Rectal smooth muscle tissue (tissue), 1 donor: ENCODE data around the gene DCLK1.

Experiments used
- H3K27ac ChIP-seq: one replicate; pipeline ENCODE4 v1.7.0; 2013; ENCODE audit warnings: low read depth, low read length, inconsistent platforms
- H3K27me3 ChIP-seq: one replicate; pipeline ENCODE4 v1.7.0; 2013; ENCODE audit warnings: low read length; ENCODE audit not compliant: control insufficient read depth, insufficient read depth
- H3K36me3 ChIP-seq: one replicate; pipeline ENCODE4 v1.7.0; 2013; ENCODE audit warnings: low read length; ENCODE audit not compliant: control insufficient read depth, insufficient read depth
- H3K4me1 ChIP-seq: one replicate; pipeline ENCODE4 v1.7.0; 2013; ENCODE audit warnings: low read length; ENCODE audit not compliant: control insufficient read depth, insufficient read depth
- H3K4me3 ChIP-seq: one replicate; pipeline ENCODE4 v1.7.0; 2013; ENCODE audit warnings: low read length
- H3K9ac ChIP-seq: one replicate; pipeline ENCODE4 v1.7.0; 2013; ENCODE audit warnings: low read length

DCLK1 gene

DNA sequence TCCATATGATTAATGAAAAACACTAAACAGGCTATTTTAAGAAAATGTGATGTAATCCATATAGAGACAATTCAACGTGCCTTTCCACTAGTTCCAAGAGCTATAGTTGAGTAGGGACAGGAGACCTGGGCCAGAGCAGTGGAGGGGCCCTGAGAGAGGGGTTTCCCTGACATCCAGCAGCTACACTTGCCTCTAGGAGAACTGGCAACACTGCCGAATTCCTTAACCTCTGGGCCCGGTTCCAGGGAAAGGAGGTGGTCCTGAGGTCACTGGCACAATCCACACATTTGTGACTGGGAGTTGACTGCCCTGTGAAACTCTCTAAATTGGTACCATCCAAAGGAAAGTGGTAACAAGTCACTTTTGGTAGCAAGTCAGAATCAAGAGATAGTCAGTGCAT lies 264.4 kb downstream of the DCLK1 start:
- Histone ChIP-seq H3K9ac (no peak overlapping the region), H3K27ac (no peak overlapping the region), H3K4me1 (peaks cover 2% of the 10 kb centered on the region)

GRCh38 chr13:35865341-35866240 lies 265.6 kb downstream of the DCLK1 start:
- Histone ChIP-seq H3K4me3 (no peak overlapping the region), H3K27me3 (no peaks in the 10 kb centered on the region), H3K36me3 (no peaks in the 10 kb centered on the region), H3K27ac (no peak overlapping the region), H3K9ac (no peak overlapping the region), H3K4me1 (peaks cover 2% of the 10 kb centered on the region)

More for the DNA sequence above, 264.4 kb downstream of the DCLK1 start:
- Histone ChIP-seq H3K4me3 (no peak overlapping the region), H3K27me3 (no peaks in the 10 kb centered on the region), H3K36me3 (no peaks in the 10 kb centered on the region)

- no peaks in the 10 kb centered on the region for H3K36me3 ChIP-seq
- no peak overlapping the region for H3K4me3 ChIP-seq
- no peaks in the 10 kb centered on the region for H3K27me3 ChIP-seq
- no peak overlapping the region for H3K27ac ChIP-seq
- no peak overlapping the region for H3K9ac ChIP-seq
- H3K4me1 ChIP-seq = peaks cover 3% of the 10 kb centered on the region
These were observed 270.5 kb downstream of the DCLK1 start for GRCh38 chr13:35860661-35861060.

DNA sequence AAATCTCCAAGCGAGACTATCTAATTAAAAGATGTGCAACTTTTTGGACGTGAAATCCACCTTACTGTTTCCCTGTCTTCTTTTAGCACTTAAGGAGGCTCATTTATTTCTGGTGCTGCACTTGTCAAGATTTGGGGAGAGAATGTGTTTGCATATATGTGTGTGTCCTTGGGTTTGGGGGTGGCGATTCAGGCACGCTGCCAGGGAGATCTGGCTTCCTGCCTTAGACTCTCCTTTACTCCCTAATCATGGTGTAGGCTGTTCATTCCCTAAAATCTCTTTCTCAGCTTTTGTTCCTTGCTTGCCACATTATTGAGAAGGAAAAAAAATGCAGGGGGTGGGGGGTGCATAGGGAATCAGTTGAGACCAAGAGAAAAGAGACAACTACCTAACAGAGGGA lies 271.2 kb downstream of the DCLK1 start:
- Histone ChIP-seq H3K27ac (no peak overlapping the region), H3K4me3 (no peak overlapping the region), H3K36me3 (no peaks in the 10 kb centered on the region), H3K9ac (no peak overlapping the region), H3K4me1 (peaks cover 3% of the 10 kb centered on the region), H3K27me3 (no peaks in the 10 kb centered on the region)

GRCh38 chr13:35858665-35859064 lies 272.5 kb downstream of the DCLK1 start:
- Histone ChIP-seq H3K27me3 (no peaks in the 10 kb centered on the region), H3K9ac (no peak overlapping the region), H3K4me1 (peaks cover 3% of the 10 kb centered on the region), H3K36me3 (no peaks in the 10 kb centered on the region), H3K4me3 (no peak overlapping the region), H3K27ac (peak overlapping the region; percentile 58)

DNA sequence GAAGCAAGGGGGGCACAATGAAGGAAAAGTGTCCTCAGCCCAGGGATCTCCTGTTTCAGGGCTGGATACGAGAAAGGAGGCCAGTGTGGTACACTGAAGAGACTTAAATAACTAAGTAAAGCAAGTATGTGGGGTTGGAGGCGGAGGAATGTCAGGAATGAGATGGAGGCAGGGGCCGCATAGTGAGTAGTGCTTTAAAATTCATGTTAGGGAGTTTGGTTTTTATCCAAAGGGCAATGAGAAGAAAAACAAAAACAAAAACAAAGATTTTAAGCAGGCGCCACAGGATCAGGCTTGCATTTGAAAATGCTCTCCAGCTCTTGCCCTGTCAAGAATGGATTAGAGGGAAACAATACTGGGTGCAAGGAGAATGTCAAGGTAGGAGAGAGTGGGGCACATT lies 273.4 kb downstream of the DCLK1 start:
- H3K36me3 ChIP-seq = no peaks in the 10 kb centered on the region
- H3K4me1 ChIP-seq = peaks cover 3% of the 10 kb centered on the region
- H3K9ac ChIP-seq = no peak overlapping the region
- H3K27ac ChIP-seq = no peak overlapping the region
- H3K4me3 ChIP-seq = no peak overlapping the region
- H3K27me3 ChIP-seq = no peaks in the 10 kb centered on the region

DNA sequence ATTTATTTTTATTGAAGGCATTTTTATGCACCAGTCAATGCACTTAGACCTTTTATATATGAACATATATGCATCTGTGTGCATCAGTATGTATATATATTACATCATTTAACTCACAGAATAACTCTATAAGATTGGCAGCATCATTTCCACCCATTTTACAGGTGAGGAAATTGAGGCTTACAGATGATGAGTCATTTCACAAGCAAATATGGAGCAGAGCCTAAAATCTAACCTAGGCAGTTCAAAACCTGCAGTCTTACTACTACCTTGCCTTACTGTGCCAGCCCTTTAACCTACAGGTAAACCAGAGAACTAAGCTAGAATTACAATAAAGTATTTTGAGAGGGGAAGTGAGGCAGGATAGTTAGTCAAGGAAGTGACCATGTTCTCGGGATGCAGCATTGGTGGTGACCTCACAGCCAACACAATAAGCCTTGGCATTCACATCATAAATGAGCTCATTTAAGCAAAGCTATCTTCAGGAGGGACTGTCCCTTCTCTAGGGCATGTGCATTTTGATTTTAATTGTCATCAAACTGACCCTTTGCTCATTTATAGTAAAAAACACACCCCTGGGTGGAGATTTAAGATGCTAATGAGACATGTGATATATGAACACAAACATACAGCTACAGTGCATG lies 274.3 kb downstream of the DCLK1 start:
- Histone ChIP-seq H3K4me3 (no peak overlapping the region), H3K36me3 (no peaks in the 10 kb centered on the region), H3K4me1 (peaks cover 3% of the 10 kb centered on the region), H3K9ac (no peak overlapping the region), H3K27ac (no peak overlapping the region), H3K27me3 (no peaks in the 10 kb centered on the region)

DNA sequence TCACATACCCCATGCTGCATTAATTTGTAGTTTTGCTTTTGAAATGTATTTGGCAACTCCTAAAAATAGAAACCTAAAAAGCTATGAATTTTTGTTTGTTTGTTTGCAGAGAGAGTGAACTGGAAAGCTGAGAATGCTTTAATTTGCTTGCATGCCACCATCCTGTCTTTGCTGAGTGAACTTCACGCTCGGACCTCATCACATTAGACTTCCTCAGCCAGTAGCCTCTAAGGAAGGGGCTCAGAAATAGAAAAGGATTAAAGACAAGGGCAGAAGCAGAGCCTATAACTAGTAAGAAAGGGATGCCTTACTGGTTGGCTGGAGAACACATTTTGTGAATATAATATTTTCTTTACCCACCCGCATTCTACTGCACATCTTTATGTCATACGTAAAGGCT lies 275.1 kb downstream of the DCLK1 start:
- Histone ChIP-seq H3K4me1 (peaks cover 3% of the 10 kb centered on the region), H3K36me3 (no peaks in the 10 kb centered on the region), H3K27me3 (no peaks in the 10 kb centered on the region), H3K27ac (no peak overlapping the region), H3K9ac (no peak overlapping the region), H3K4me3 (no peak overlapping the region)

GRCh38 chr13:35855531-35856019 lies 275.6 kb downstream of the DCLK1 start:
- Histone ChIP-seq H3K27ac (no peak overlapping the region), H3K4me1 (peaks cover 3% of the 10 kb centered on the region), H3K27me3 (no peaks in the 10 kb centered on the region), H3K4me3 (no peak overlapping the region), H3K36me3 (no peaks in the 10 kb centered on the region), H3K9ac (no peak overlapping the region)

DNA sequence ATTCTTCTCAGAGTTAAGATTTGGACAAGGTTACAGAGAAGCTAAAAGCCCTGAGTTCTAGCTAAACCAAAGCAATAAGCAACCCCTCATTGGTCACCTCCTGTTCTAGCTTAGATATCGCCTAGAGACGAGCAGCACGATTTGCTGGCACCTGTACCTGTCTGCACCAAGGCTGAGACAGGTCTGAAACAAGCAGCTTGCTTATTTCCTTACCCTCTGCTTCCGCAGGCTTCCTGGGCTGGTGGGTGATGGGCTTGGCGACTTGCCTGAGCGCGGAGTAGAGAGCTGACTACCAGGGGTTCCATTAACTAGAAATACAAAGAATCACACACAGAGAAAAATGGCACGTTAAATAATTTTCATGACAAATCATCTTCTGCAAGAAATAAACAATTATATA lies 276.9 kb downstream of the DCLK1 start:
- Histone ChIP-seq H3K36me3 (no peaks in the 10 kb centered on the region), H3K4me3 (no peak overlapping the region), H3K4me1 (peaks cover 3% of the 10 kb centered on the region), H3K9ac (no peak overlapping the region), H3K27me3 (no peaks in the 10 kb centered on the region), H3K27ac (no peak overlapping the region)

- H3K27ac ChIP-seq = no peak overlapping the region
- H3K9ac ChIP-seq = no peak overlapping the region
- peaks cover 6% of the 10 kb centered on the region for H3K4me1 ChIP-seq
- no peaks in the 10 kb centered on the region for H3K27me3 ChIP-seq
- no peak overlapping the region for H3K4me3 ChIP-seq
- no peaks in the 10 kb centered on the region for H3K36me3 ChIP-seq
These were observed 279.3 kb downstream of the DCLK1 start for GRCh38 chr13:35851881-35852280.

DNA sequence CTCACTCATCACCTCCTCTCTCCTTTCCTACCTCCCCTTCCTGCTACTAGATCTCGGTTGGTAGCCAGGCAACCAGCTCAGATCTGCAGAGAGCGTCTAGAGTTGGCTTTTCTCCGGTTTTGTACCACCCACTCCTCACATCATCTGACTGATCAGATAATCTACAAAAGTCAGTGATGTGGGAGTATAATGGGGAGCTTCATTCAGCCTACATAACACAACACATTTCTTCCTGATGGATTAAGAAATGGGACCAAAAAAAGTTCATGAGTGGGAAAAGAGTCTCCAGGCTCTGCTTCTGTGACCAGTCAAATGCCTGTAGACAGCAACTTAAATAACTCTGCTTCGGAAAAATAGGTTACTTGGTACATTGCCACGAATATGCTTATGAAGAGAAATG lies 279.8 kb downstream of the DCLK1 start:
- Histone ChIP-seq H3K9ac (no peak overlapping the region), H3K4me3 (no peak overlapping the region), H3K36me3 (no peaks in the 10 kb centered on the region), H3K4me1 (peaks cover 6% of the 10 kb centered on the region), H3K27me3 (no peaks in the 10 kb centered on the region), H3K27ac (no peak overlapping the region)
